ENCODE measurements around the gene VWA3A.

DNA sequence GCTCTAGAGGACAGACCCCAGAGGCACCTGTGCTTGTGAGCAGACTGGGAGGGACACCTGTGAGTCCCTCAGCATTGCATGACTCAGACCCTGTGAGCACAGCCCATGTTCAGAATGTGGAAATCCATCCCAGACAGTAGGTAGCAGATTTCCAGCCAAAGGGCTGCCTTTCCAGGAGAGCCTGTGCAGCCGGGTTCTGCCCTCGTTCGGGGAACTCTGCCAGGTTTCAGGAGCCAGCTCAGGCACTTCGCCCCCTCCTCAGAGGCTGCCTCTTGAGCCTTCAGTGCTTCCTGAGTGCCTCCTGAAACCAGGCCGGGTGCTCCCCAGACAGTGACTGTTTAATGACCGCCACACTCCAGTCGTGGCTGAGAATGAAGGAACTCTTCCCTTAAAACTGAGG, 46.7 kb downstream of the VWA3A start:
- TF ChIP-seq CTCF (IDR thresholded peaks at IDR 0.05; ENCODE audit: insufficient read depth, low read depth, low read length) (no peak), EZH2 (IDR thresholded peaks at IDR 0.05; ENCODE audit: insufficient read depth, low read length) (no peak)
